22Rv1 (cell line): ENCODE measurements around the gene SLC39A9.

Experiments used
- H3K27ac ChIP-seq: fragments of 450-650 bp; 2 replicates; pipeline ENCODE4 v1.5.1; 2017
- CTCF ChIP-seq: fragments of 450-650 bp; IDR thresholded peaks from 2 replicates; pipeline ENCODE4 v1.5.1; 2017; ENCODE audit warnings: mild to moderate bottlenecking
- ZFX ChIP-seq: fragments of 450-650 bp; IDR thresholded peaks from 2 replicates; pipeline ENCODE4 v1.6.1; 2017; ENCODE audit warnings: antibody characterized with exemption, borderline replicate concordance

Gene SLC39A9

GRCh38 chr14:69368381-69368780 is 30.1 kb upstream of the SLC39A9 start:
- no peak overlapping the region for H3K27ac ChIP-seq
- TF ChIP-seq ZFX (no peak), CTCF (no peak)

GRCh38 chr14:69370061-69370460 is 28.4 kb upstream of the SLC39A9 start:
- TF ChIP-seq CTCF (no peak), ZFX (no peak)
- H3K27ac ChIP-seq: no peak overlapping the region

GRCh38 chr14:69372146-69372545 is 26.3 kb upstream of the SLC39A9 start:
- TF ChIP-seq ZFX (no peak), CTCF (no peak)
- no peak overlapping the region for H3K27ac ChIP-seq

GRCh38 chr14:69373104-69373503 is 25.4 kb upstream of the SLC39A9 start:
- no peak for TF ChIP-seq ZFX
- TF ChIP-seq CTCF: no peak
- no peak overlapping the region for H3K27ac ChIP-seq

- TF ChIP-seq ZFX: no peak
- TF ChIP-seq CTCF: no peak
- H3K27ac ChIP-seq: no peak overlapping the region
Observed at GRCh38 chr14:69374235-69374634, 24.3 kb upstream of the SLC39A9 start.

- TF ChIP-seq ZFX (no peak), CTCF (no peak)
- no peak overlapping the region for H3K27ac ChIP-seq
Observed at GRCh38 chr14:69375182-69375581, 23.3 kb upstream of the SLC39A9 start.

GRCh38 chr14:69375722-69376121 is 22.8 kb upstream of the SLC39A9 start:
- no peak for TF ChIP-seq CTCF
- TF ChIP-seq ZFX: no peak
- H3K27ac ChIP-seq: no peak overlapping the region
